Measurements from ENCODE around the gene ARNT2.

ARNT2 gene

DNA sequence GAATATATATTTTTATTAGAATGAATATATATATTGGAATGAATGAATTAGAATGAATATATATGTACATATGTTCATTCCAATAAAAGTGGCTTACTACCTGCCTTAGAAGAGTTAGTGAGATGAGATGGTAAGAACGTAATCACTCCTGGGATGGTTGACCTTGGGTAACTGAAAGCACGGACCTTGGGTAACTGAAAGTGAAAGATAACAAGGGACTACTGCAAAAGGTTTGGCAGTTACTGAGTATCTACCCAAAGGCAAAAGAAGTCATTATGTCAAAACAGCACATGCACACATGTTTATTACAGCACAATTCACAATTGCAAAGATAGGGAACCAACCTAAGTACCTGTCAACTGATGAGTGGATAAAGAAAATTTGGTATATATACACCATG is 16.5 kb downstream of the ARNT2 start:
- Histone ChIP-seq H3K9me3 (replicated peaks; ENCODE audit: insufficient read depth, low read length) (no peaks in the 10 kb centered on the region), H3K4me2 (ENCODE audit: low read depth, low read length) (peak overlapping the region; percentile 32; the same call in 1 of the 2 replicates), H4K20me1 (ENCODE audit: insufficient read depth, low read length) (no peaks in the 10 kb centered on the region), H3K36me3 (replicated peaks; ENCODE audit: insufficient read depth, low read length) (no peaks in the 10 kb centered on the region), H3K4me3 (ENCODE audit: low read length) (no peak overlapping the region), H3K9ac (ENCODE audit: low read length) (no peak overlapping the region), H3K9me2 (replicated peaks; ENCODE audit: insufficient read depth, low read length) (no peaks in the 10 kb centered on the region), H3K79me2 (ENCODE audit: low read length) (no peaks in the 10 kb centered on the region), H2AFZ (ENCODE audit: low read length) (no peak overlapping the region; the same call in 1 of the 2 replicates), H3F3A (ENCODE audit: insufficient read depth, low read length) (no peaks in the 10 kb centered on the region), H3K27me3 (replicated peaks; ENCODE audit: insufficient read depth, low read length) (no peaks in the 10 kb centered on the region), H3K27ac (ENCODE audit: low read length) (peak overlapping the region; percentile 1; the same call in 1 of the 2 replicates), H3K4me1 (ENCODE audit: low read length) (peaks cover 4% of the 10 kb centered on the region)
- peak; percentile 82 for DNase-seq
- TF ChIP-seq EZH2phosphoT487 (IDR thresholded peaks at IDR 0.05; ENCODE audit: low read length) = no peak
- TF ChIP-seq, protein P1, sequence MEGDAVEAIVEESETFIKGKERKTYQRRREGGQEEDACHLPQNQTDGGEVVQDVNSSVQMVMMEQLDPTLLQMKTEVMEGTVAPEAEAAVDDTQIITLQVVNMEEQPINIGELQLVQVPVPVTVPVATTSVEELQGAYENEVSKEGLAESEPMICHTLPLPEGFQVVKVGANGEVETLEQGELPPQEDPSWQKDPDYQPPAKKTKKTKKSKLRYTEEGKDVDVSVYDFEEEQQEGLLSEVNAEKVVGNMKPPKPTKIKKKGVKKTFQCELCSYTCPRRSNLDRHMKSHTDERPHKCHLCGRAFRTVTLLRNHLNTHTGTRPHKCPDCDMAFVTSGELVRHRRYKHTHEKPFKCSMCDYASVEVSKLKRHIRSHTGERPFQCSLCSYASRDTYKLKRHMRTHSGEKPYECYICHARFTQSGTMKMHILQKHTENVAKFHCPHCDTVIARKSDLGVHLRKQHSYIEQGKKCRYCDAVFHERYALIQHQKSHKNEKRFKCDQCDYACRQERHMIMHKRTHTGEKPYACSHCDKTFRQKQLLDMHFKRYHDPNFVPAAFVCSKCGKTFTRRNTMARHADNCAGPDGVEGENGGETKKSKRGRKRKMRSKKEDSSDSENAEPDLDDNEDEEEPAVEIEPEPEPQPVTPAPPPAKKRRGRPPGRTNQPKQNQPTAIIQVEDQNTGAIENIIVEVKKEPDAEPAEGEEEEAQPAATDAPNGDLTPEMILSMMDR (IDR thresholded peaks at IDR 0.05; ENCODE audit: low read length) = no peak
- TF ChIP-seq EZH2 (optimal IDR thresholded peaks at IDR 0.05; ENCODE audit: low read depth, low read length) = no peak

DNA sequence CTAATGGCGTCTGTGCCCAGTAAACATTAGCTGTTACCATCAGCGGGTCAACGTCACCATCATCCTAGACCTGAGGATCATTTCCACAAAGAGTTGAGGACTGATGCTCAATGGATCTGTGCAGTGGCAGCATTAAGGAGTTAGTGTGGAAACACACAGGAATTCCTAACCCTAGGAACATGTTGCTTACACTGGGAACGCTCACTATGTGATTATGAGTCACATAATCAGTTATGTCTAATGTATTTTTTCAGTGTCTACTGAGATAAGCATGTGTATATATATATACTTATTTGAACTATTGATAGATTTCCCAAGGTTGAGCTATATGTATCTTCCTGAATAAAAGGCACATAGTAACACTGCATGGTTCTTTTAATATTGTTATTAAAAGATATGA is 19.0 kb downstream of the ARNT2 start:
- no peaks in the 10 kb centered on the region for H3K9me2 ChIP-seq (replicated peaks; ENCODE audit: insufficient read depth, low read length)
- no peak for TF ChIP-seq EZH2 (optimal IDR thresholded peaks at IDR 0.05; ENCODE audit: low read depth, low read length)
- no peak for TF ChIP-seq EZH2phosphoT487 (IDR thresholded peaks at IDR 0.05; ENCODE audit: low read length)
- TF ChIP-seq, protein P1 (IDR thresholded peaks at IDR 0.05; ENCODE audit: low read length) = no peak
- no peak overlapping the region for H2AFZ ChIP-seq (ENCODE audit: low read length)
- H3K27ac ChIP-seq (ENCODE audit: low read length) = no peak overlapping the region
- H3K4me3 ChIP-seq (ENCODE audit: low read length) = no peak overlapping the region
- peaks cover 4% of the 10 kb centered on the region for H3K4me1 ChIP-seq (ENCODE audit: low read length)
- H4K20me1 ChIP-seq (ENCODE audit: insufficient read depth, low read length) = no peaks in the 10 kb centered on the region
- H3K4me2 ChIP-seq (ENCODE audit: low read depth, low read length) = no peak overlapping the region
- DNase-seq = no peak
- no peaks in the 10 kb centered on the region for H3K27me3 ChIP-seq (replicated peaks; ENCODE audit: insufficient read depth, low read length)
- H3K9me3 ChIP-seq (replicated peaks; ENCODE audit: insufficient read depth, low read length) = no peaks in the 10 kb centered on the region
- H3K36me3 ChIP-seq (replicated peaks; ENCODE audit: insufficient read depth, low read length) = no peaks in the 10 kb centered on the region
- no peak overlapping the region for H3K9ac ChIP-seq (ENCODE audit: low read length)
- H3K79me2 ChIP-seq (ENCODE audit: low read length) = no peaks in the 10 kb centered on the region
- H3F3A ChIP-seq (ENCODE audit: insufficient read depth, low read length) = no peaks in the 10 kb centered on the region

DNA sequence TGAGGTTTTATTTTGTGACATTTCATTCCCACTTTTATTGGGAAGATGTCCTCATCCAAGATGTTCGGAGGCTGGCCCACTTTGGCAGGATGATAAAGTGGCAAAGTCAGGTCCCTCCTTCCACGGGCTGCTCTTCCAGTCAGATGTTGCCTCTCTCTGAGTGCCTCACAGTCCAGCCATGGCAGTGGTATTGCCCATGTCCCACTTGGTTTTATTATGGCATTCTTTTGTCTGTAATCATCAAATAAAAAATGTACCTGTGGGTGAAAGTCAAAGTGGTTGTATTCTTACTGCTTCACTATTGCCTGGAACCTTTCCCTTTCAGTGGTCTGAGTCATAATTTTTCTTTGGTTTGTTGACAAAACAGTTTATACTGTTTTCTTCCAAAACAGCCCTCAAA is 20.2 kb downstream of the ARNT2 start:
- no peaks in the 10 kb centered on the region for H3K9me2 ChIP-seq (replicated peaks; ENCODE audit: insufficient read depth, low read length)
- no peak overlapping the region for H3K4me2 ChIP-seq (ENCODE audit: low read depth, low read length)
- H3F3A ChIP-seq (ENCODE audit: insufficient read depth, low read length) = no peaks in the 10 kb centered on the region

More for the DNA sequence above, 20.2 kb downstream of the ARNT2 start:
- Histone ChIP-seq H2AFZ (ENCODE audit: low read length) (no peak overlapping the region), H3K4me3 (ENCODE audit: low read length) (no peak overlapping the region), H3K79me2 (ENCODE audit: low read length) (no peaks in the 10 kb centered on the region), H3K27ac (ENCODE audit: low read length) (no peak overlapping the region), H3K9ac (ENCODE audit: low read length) (no peak overlapping the region), H3K27me3 (replicated peaks; ENCODE audit: insufficient read depth, low read length) (no peaks in the 10 kb centered on the region), H3K36me3 (replicated peaks; ENCODE audit: insufficient read depth, low read length) (no peaks in the 10 kb centered on the region), H3K4me1 (ENCODE audit: low read length) (peaks cover 4% of the 10 kb centered on the region), H3K9me3 (replicated peaks; ENCODE audit: insufficient read depth, low read length) (no peaks in the 10 kb centered on the region), H4K20me1 (ENCODE audit: insufficient read depth, low read length) (no peaks in the 10 kb centered on the region)
- no peak for DNase-seq
- TF ChIP-seq EZH2phosphoT487 (IDR thresholded peaks at IDR 0.05; ENCODE audit: low read length) (no peak), EZH2 (optimal IDR thresholded peaks at IDR 0.05; ENCODE audit: low read depth, low read length) (no peak)
- TF ChIP-seq, protein P1 (IDR thresholded peaks at IDR 0.05; ENCODE audit: low read length) = no peak
